Loucy (cell line): ENCODE results near the gene IKZF5.

Experiments used
- H2AFZ ChIP-seq: fragments of 200-600 bp; sonication (generic); 2 replicates; pipeline ENCODE4 v1.6.0; 2016; ENCODE audit warnings: antibody characterized with exemption, mild to moderate bottlenecking, low read length, moderate library complexity
- H3F3A ChIP-seq: fragments of 200-600 bp; 2 replicates; pipeline ENCODE4 v1.6.0; 2016; ENCODE audit warnings: antibody characterized with exemption, low read depth, mild to moderate bottlenecking
- H3K27me3 ChIP-seq: fragments of 200-600 bp; sonication (generic); 2 replicates; pipeline ENCODE4 v1.6.1; 2014; ENCODE audit warnings: low read length, mild to moderate bottlenecking; ENCODE audit not compliant: insufficient read depth, poor library complexity, severe bottlenecking
- H3K36me3 ChIP-seq: fragments of 200-600 bp; sonication (generic); 2 replicates; pipeline ENCODE4 v1.6.1; 2016; ENCODE audit warnings: low read length; ENCODE audit not compliant: insufficient read depth
- H3K4me1 ChIP-seq: fragments of 200-600 bp; sonication (generic); 2 replicates; pipeline ENCODE4 v1.5.1; 2014; ENCODE audit warnings: low read length, mild to moderate bottlenecking; ENCODE audit not compliant: insufficient read depth, poor library complexity, severe bottlenecking
- H3K4me2 ChIP-seq: fragments of 200-600 bp; sonication (generic); 2 replicates; pipeline ENCODE4 v1.6.0; 2014; ENCODE audit warnings: antibody characterized with exemption, low read length, low read depth, mild to moderate bottlenecking; ENCODE audit not compliant: poor library complexity, severe bottlenecking
- H3K4me3 ChIP-seq: fragments of 200-600 bp; sonication (generic); 2 replicates; pipeline ENCODE4 v1.5.1; 2014; ENCODE audit warnings: low read length, mild to moderate bottlenecking, mixed read lengths; ENCODE audit not compliant: poor library complexity, severe bottlenecking
- H3K79me2 ChIP-seq: fragments of 200-600 bp; sonication (generic); 2 replicates; pipeline ENCODE4 v1.6.1; 2014; ENCODE audit warnings: low read length; ENCODE audit not compliant: insufficient read depth
- H3K9ac ChIP-seq: fragments of 200-600 bp; sonication (generic); 2 replicates; pipeline ENCODE4 v1.6.0; 2014; ENCODE audit warnings: mild to moderate bottlenecking, low read depth, low read length, moderate library complexity; ENCODE audit not compliant: poor library complexity, severe bottlenecking
- H3K9me2 ChIP-seq: fragments of 200-600 bp; sonication (generic); replicated peaks from 2 replicates; pipeline ENCODE4 v1.6.1; 2016; ENCODE audit warnings: low read depth, low read length, mixed read lengths
- H3K9me3 ChIP-seq: fragments of 200-600 bp; sonication (generic); 2 replicates; pipeline ENCODE4 v1.6.1; 2014; ENCODE audit warnings: mild to moderate bottlenecking, antibody characterized with exemption, low read length, low read depth; ENCODE audit not compliant: insufficient read depth
- H4K20me1 ChIP-seq: fragments of 200-600 bp; sonication (generic); 2 replicates; pipeline ENCODE4 v1.6.0; 2014; ENCODE audit warnings: antibody characterized with exemption, low read length, mild to moderate bottlenecking; ENCODE audit not compliant: insufficient read depth, poor library complexity, severe bottlenecking
- CTCF ChIP-seq: fragments of 200-600 bp; sonication (generic); conservative IDR thresholded peaks from 2 replicates; pipeline ENCODE4 v1.5.1; 2014; ENCODE audit warnings: mild to moderate bottlenecking, antibody characterized with exemption, low read length
- EZH2phosphoT487 ChIP-seq: fragments of 200-600 bp; IDR thresholded peaks from 2 replicates; pipeline ENCODE4 v1.6.1; 2018; ENCODE audit warnings: antibody characterized with exemption, mild to moderate bottlenecking, moderate library complexity, borderline replicate concordance

IKZF5 gene

DNA sequence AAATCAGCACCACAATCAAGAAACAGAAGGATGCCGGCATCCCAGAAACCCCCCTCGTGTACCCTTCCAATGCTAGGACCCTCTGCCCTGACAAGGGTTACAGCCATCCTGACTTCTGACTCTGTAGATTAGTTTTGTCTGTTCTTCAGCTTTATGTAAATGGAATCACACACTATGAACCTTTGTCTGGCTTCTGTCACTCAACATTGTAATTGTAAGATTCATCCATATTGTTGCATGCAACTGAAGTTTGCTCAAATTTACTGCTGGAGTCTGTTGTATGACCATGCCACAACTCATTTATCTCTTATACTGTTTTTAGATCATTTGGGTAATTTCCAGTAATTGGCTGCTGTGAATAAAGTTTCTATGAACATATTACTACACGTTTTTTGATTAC, 8.4 kb downstream of the IKZF5 start:
- Histone ChIP-seq H2AFZ (no peak overlapping the region), H3K79me2 (peaks cover 37% of the 10 kb centered on the region), H3K4me2 (no peak overlapping the region), H3K4me1 (peaks cover 6% of the 10 kb centered on the region), H3K36me3 (peaks cover 23% of the 10 kb centered on the region), H4K20me1 (peaks cover 11% of the 10 kb centered on the region), H3K27me3 (no peaks in the 10 kb centered on the region), H3F3A (no peaks in the 10 kb centered on the region), H3K9ac (no peak overlapping the region), H3K4me3 (no peak overlapping the region), H3K9me3 (no peaks in the 10 kb centered on the region), H3K9me2 (no peaks in the 10 kb centered on the region)
- TF ChIP-seq EZH2phosphoT487 (no peak), CTCF (no peak)

- Histone ChIP-seq H4K20me1 (peaks cover 5% of the 10 kb centered on the region), H3K36me3 (peaks cover 29% of the 10 kb centered on the region), H3K27me3 (no peaks in the 10 kb centered on the region), H2AFZ (no peak overlapping the region), H3K4me3 (no peak overlapping the region), H3K9me2 (no peaks in the 10 kb centered on the region), H3K79me2 (peaks cover 30% of the 10 kb centered on the region), H3K9ac (no peak overlapping the region), H3K9me3 (no peaks in the 10 kb centered on the region), H3K4me2 (no peak overlapping the region), H3K4me1 (no peaks in the 10 kb centered on the region), H3F3A (no peaks in the 10 kb centered on the region)
- no peak for TF ChIP-seq CTCF
- TF ChIP-seq EZH2phosphoT487: no peak
Measured at GRCh38 chr10:122999347-122999746, 9.2 kb downstream of the IKZF5 start.

DNA sequence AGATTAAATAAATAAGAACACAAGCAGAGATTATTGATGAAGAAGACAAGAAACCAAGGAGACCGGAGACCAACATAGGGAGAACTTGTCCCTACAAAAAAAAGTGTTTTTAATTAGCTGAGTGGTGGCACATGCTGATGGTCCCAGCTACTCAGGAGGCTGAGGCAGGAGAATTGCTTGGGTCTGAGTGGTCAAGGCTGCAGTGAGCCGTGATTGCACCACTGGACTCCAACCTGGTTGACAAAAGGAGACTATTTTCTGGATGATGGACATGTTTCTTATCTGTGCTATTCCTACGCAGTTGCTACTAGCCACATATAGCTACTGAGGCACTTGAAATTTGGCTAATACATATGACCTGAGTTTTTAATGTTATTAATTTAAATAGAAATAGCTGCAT, 9.7 kb downstream of the IKZF5 start:
- Histone ChIP-seq H3K4me3 (no peak overlapping the region), H3K9me3 (no peaks in the 10 kb centered on the region), H3K9me2 (no peaks in the 10 kb centered on the region), H3K9ac (no peak overlapping the region), H3K4me1 (no peaks in the 10 kb centered on the region), H4K20me1 (peaks cover 5% of the 10 kb centered on the region), H3K79me2 (peaks cover 26% of the 10 kb centered on the region), H3K36me3 (peaks cover 33% of the 10 kb centered on the region), H2AFZ (no peak overlapping the region), H3F3A (no peaks in the 10 kb centered on the region), H3K27me3 (no peaks in the 10 kb centered on the region), H3K4me2 (no peak overlapping the region)
- no peak for TF ChIP-seq CTCF
- no peak for TF ChIP-seq EZH2phosphoT487
